ENCODE data around the gene CRTC3.

GRCh38 chr15:90558171-90558573, 28.4 kb downstream of the CRTC3 start:
- TF ChIP-seq, protein P1, sequence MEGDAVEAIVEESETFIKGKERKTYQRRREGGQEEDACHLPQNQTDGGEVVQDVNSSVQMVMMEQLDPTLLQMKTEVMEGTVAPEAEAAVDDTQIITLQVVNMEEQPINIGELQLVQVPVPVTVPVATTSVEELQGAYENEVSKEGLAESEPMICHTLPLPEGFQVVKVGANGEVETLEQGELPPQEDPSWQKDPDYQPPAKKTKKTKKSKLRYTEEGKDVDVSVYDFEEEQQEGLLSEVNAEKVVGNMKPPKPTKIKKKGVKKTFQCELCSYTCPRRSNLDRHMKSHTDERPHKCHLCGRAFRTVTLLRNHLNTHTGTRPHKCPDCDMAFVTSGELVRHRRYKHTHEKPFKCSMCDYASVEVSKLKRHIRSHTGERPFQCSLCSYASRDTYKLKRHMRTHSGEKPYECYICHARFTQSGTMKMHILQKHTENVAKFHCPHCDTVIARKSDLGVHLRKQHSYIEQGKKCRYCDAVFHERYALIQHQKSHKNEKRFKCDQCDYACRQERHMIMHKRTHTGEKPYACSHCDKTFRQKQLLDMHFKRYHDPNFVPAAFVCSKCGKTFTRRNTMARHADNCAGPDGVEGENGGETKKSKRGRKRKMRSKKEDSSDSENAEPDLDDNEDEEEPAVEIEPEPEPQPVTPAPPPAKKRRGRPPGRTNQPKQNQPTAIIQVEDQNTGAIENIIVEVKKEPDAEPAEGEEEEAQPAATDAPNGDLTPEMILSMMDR (conservative IDR thresholded peaks at IDR 0.05; ENCODE audit: low read length) = no peak
- no peak for TF ChIP-seq EZH2phosphoT487 (IDR thresholded peaks at IDR 0.05; ENCODE audit: borderline replicate concordance)
